GM18867 (cell line): Measurements from ENCODE around the gene XRCC4.
"Not testable (repeated sequence)": the region's sequence is repeated elsewhere in the genome, so short reads cannot be mapped to it uniquely, and the experiment has no call there.

Source experiments
- ATAC-seq: cut with Tn5 transposase; IDR thresholded peaks from one replicate; pipeline ENCODE4 v1.9.1; 2021; ENCODE audit warnings: mild to moderate bottlenecking, moderate library complexity; ENCODE audit not compliant: unreplicated experiment

The XRCC4 gene

GRCh38 chr5:83256091-83256780 lies 178.9 kb downstream of the XRCC4 start:
- no peak for ATAC-seq

GRCh38 chr5:83257684-83258083 lies 180.3 kb downstream of the XRCC4 start:
- ATAC-seq, result not testable (repeated sequence)

DNA sequence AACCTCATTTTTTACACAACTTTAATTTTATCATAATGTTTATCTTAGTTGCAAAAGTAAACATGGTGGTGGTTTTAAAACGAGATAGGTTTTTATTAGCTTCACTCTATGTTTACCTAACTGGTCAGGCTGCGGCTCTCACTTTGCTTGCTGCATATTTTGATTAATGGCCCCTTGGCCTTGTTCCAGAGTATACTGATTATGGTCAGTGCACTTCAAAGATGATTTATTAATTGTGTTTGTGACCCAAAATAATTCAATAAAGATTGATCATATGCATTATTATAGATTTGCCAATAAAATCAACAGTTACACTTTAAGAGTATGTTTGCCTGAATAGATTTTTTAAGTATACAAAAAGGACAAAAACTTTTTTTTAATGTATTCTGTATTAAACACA lies 188.0 kb downstream of the XRCC4 start:
- ATAC-seq, result no peak

GRCh38 chr5:83270311-83270710 lies 193.0 kb downstream of the XRCC4 start:
- ATAC-seq, result no peak

DNA sequence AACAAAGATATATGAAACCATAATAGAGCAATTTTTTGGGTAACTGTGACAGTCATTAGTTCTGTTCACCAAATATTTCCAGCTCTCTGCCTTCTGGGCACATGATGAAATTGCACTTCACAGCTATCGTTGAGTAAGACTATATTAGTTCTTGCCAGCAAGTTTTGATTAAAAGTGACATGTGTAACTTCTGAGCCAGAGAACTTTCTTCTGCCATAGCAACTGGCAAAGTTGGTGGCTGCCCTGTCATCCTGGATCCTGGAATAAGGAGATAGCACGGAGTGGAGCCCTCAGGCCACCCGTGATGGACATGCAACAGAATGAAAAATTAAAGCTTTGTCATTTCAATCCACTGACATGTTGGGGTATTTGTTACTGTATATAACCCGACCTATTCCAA lies 199.8 kb downstream of the XRCC4 start:
- no peak for ATAC-seq

DNA sequence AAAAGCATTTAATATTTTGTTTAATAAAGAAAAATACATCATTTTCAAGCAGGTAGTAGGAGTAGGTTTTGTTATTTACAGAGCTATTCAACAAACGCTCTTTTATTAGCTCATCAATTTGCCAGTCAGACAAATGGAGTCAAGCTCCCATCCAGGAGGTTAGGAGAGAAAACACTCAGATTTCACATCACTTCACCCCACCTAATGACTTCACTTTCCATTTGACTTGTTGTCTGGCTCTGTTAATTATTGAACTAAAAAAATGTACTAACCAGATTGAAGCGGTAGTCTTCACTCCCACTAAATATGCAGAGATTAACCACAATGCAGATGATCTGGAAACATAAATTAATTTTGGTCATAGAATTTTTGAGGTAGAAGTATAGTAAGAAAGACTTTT lies 200.6 kb downstream of the XRCC4 start:
- ATAC-seq, result peak; percentile 65

- ATAC-seq, result no peak
Measured at GRCh38 chr5:83281176-83281575, 203.8 kb downstream of the XRCC4 start.

DNA sequence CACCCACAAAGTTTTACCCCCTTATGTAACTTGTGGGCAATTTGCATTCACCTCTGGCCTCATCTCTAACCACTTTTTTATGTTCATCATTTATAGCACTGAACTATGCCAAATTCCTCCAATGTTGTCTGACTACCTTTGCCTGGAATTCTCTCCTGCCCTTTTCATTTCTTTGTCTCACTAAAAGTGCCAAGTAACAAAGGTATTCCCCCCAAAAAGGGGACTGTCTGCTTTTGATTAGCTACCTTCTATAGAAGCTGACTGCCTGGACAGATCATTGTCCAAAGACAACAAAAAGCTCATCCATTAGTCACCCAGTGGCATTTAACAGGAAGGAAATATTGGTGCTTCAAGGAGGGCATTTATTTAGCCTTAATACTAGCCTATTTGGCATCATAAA lies 204.3 kb downstream of the XRCC4 start:
- no peak for ATAC-seq

- no peak for ATAC-seq
Measured at GRCh38 chr5:83283761-83284160, 206.4 kb downstream of the XRCC4 start.

DNA sequence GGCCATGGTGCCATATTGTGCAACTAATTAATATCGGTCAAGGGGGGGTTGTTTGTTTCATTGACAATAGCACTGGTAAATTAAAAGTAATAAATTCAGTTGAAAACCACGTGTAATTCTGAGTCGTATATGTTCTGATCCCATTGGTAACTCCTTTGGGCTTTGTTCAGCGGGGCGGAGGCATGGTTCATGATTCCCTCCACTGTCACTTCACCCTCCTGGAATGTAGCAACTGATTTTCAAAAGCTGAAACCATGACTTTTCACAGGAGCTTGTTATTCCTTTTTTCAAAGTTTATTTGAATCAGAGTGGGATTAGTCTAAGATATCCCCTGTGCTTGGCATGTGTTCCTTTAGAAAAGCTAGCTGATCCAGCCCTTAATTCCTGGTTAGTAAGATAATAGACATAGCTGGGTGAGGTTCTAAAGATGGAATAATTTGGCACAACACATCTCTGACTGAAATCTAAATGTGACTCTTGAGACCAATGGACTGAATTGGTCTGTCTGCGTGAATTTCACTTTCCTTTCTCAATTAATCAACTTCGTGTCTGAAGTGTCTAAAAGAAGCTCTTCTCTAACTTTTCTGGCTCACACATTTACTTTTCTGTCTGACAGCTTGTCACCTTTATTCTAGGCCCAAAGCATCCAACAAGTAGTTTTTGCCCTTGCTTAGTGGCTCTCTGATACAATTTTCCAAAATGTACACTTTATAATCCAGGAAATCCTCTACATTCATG lies 208.5 kb downstream of the XRCC4 start:
- peak; percentile 87 for ATAC-seq

DNA sequence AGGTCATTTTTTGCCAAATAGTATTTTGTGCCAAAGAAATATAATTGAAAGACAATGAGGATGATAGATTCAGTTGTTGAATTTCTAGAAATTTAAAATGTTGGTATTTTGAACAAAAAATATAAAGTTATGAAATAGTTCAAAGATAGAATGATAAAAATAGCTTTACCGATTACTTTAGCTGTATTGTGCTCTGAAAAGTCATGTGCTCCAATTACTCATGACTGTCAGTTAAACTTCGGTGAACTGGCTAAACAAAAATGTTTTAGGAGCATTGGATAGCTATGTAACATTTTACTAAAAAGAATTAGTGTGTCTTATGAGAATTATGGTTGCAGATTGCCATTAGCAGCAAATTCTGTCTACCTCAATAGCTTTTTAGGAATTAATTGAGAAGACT lies 216.9 kb downstream of the XRCC4 start:
- ATAC-seq, result no peak

GRCh38 chr5:83299353-83299752 lies 222.0 kb downstream of the XRCC4 start:
- ATAC-seq, result no peak

DNA sequence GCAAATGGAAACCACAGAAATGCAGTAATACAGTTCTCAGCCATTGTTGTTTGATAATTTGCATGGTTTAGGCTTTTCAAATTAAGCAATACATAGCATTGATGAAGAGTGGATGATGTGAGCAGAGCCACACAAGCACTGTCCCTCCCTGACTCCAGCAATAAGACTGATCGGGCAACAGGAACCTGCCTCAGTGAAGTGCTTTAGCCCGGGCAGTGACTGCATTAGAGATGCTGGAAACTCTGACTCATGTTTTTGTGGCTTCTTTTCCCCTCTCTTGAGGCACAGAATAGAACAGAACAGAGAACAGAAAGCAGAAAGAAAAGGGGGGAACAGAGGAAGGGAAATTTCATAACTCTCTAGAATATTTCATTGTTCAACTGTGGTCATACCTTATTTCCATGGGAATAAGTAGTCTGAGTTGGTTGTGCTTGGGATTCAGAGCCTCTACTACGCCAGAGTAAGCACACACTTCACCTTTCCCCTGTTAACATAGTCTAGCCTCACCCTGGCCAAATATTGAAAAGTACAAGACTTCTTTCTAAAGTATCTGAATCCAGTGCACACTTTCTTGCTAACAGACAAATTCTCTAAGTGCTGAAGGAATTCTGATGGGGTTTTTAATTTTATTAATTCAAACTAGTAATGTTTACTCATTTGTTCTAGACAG lies 229.4 kb downstream of the XRCC4 start:
- ATAC-seq, result peak; percentile 98

- no peak for ATAC-seq
Measured at GRCh38 chr5:83312663-83313062, 235.3 kb downstream of the XRCC4 start.

DNA sequence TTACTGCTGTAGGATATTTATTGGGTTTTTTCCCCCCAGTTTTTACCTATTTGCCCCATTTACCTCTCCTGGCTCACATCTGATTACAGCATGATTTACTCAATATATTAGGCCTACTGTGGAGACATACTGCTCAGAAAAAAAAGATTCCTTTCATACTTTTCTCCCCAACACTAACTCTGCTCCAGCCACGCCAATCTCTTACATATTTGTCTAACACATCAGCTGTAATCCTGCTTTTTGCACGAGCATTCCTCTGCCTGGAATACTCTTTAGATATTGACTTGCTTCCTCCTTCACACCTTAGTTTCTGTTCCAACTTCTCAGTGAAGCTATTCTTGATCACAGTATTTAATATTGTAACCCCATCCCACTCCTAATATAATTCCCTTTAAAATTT lies 236.1 kb downstream of the XRCC4 start:
- no peak for ATAC-seq

DNA sequence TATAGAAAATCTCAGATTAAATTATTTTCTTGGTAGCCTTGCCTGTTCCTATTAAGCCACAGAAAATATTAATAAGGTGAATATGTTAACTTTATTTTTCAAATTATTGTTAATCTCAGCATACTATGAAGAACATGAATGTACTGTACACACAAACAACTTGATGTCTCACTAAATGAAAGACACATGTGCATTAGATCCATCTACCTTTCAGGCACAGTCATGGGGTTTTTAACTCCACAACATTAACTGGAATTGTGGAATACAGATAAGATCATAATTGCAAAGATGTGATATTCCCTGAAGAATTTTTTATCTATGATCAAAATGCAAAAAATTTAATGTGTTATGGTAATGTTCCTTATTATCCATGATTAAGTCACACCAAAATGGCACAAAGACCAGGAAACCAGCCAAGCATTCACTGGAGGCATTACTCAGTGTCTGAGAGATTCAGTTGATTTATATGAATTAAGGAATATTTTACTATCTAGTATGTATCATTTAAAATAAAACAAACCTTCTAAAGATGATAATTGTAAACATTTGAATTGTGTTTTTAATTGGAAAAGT lies 244.2 kb downstream of the XRCC4 start:
- no peak for ATAC-seq

DNA sequence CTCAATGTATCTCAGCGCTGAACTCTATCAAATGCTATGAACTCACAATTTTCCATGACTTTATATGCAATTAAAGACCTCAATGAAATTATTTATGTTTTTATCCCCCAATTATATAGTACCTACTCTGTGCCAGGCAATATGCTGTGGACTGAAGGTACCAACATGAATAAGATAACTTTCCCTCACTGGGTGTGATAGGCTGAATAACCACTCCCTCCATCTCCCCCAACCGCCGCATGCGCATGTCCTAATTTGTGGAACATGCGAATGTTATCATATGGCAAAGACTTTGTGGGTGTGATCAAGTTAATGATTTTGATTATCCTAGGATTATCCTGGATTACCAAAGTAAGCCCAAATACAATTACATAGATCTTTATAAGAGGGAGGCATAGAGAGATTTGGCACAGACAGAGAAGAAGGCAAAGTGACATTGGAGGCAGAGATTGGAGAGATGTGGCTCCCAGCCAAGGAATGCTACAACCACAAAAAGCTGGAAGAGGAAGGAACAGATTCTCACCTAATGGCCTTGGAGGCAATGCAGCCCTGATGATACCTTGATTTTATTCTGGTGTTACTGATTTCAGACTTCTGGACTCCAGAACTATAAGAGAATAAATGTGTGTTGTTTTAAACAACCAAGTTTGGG lies 245.1 kb downstream of the XRCC4 start:
- no peak for ATAC-seq

- ATAC-seq, result no peak
Measured at GRCh38 chr5:83323557-83324180, 246.3 kb downstream of the XRCC4 start.

- no peak for ATAC-seq
Measured at GRCh38 chr5:83331842-83332241, 254.5 kb downstream of the XRCC4 start.

DNA sequence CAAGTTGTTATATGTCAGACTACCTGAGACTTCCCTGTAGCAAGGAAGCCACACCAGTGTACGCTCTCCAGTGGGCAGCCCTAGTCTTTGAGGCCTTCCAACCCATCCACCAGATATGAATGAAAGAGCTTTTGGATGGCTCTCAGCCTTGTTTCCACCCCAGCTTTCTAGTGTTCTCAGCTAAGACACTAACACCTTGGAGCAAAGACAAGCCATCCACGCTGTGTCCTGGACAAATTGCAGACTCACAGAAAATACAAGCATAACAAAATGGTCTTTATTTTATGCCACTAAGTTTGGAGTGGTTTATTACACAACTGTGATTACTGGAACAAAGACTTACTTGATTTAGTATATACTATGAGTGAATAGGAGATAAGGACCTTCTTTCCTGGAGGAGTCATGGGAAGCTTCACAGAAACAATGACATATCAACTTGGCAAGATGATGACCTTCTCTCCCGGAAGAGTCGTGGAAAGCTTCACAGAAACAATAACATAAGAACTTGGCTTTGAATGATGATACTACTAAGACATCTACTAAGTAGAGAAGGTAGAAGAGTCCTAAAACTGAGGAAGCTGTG lies 260.2 kb downstream of the XRCC4 start:
- ATAC-seq, result no peak
